ENCODE measurements around the gene SP1.
A peak's percentile ranks its signal among the peaks of the same experiment; 100 is the strongest.
"Not testable (repeated sequence)": the region's sequence is repeated elsewhere in the genome, so short reads cannot be mapped to it uniquely, and the experiment has no call there.

Gene SP1

GRCh38 chr12:53415752-53416389 is 35.9 kb downstream of the SP1 start:
- peaks cover 41% of the 10 kb centered on the region for H3K36me3 Mint-ChIP-seq
- peak overlapping the region; percentile 74 for H3K27ac Mint-ChIP-seq
- peaks cover 26% of the 10 kb centered on the region for H3K4me1 Mint-ChIP-seq
- not testable (repeated sequence) for DNase-seq (ENCODE audit: low spot score in 2 of 2); H3K4me3 Mint-ChIP-seq; ATAC-seq; H3K9me3 Mint-ChIP-seq

- Mint-ChIP-seq H3K27ac (peak overlapping the region; percentile 46), H3K4me1 (peaks cover 23% of the 10 kb centered on the region), H3K36me3 (peaks cover 26% of the 10 kb centered on the region)
- DNase-seq (ENCODE audit: low spot score in 2 of 2); H3K9me3 Mint-ChIP-seq; H3K4me3 Mint-ChIP-seq; ATAC-seq: not testable (repeated sequence)
Measured at GRCh38 chr12:53417291-53417816, 37.4 kb downstream of the SP1 start.

- ATAC-seq: no peak
- no peaks in the 10 kb centered on the region for H3K9me3 Mint-ChIP-seq
- H3K4me3 Mint-ChIP-seq: no peak overlapping the region
- DNase-seq (ENCODE audit: low spot score in 2 of 2): no peak
- peaks cover 18% of the 10 kb centered on the region for H3K36me3 Mint-ChIP-seq
- H3K4me1 Mint-ChIP-seq: peaks cover 17% of the 10 kb centered on the region
- no peak overlapping the region for H3K27ac Mint-ChIP-seq
Measured at GRCh38 chr12:53418221-53418620, 38.2 kb downstream of the SP1 start.

DNA sequence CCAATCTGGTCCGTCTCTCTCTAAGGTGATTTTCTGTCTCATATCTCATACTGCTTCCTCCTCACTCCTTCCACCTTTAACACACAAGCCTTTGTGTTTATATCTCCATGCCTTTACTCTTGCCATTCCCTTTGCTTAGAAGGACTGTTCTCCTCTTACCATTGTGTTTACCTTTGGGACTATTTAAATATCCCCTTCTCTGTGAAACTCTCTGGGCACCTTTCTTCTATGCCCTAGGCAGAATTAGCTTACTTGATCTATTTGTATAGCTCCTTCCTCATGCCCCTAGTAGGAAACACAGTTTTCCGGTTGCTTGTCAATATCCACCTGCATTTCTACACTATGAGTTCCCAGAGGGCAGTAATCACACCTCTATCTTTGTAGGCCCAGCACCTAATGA is 39.8 kb downstream of the SP1 start:
- H3K9me3 Mint-ChIP-seq: no peaks in the 10 kb centered on the region

GRCh38 chr12:53422247-53422646 is 42.3 kb downstream of the SP1 start:
- peaks cover 17% of the 10 kb centered on the region for H3K4me1 Mint-ChIP-seq
- H3K9me3 Mint-ChIP-seq; H3K36me3 Mint-ChIP-seq; DNase-seq (ENCODE audit: low spot score in 2 of 2); ATAC-seq; H3K4me3 Mint-ChIP-seq; H3K27ac Mint-ChIP-seq: not testable (repeated sequence)

More for the DNA sequence above, 39.8 kb downstream of the SP1 start:
- DNase-seq (ENCODE audit: low spot score in 2 of 2): no peak
- ATAC-seq: no peak
- peaks cover 6% of the 10 kb centered on the region for H3K36me3 Mint-ChIP-seq
- H3K27ac Mint-ChIP-seq: no peak overlapping the region
- no peak overlapping the region for H3K4me3 Mint-ChIP-seq
- peaks cover 17% of the 10 kb centered on the region for H3K4me1 Mint-ChIP-seq

DNA sequence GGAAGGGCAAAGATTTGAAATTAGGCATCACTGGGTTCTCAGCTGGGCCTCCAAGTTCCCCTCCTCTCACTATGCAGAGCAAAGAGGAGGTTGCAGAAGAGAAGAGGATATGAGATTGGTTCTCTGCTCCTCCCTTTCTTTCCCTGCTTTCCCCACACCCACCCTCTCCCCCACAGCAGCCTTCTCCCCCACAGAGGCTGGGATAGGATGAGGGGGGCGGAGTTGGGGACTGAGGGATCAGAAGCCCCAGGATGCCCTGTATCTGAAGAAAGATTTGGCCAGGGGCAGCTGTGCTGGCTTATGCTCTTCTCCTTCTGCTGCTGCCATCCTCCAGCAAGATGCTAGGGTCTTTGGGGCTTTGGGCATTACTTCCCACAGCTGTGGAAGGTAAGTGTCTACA is 43.6 kb downstream of the SP1 start, which contains the start of gene AMHR2:
Gene AMHR2, plus strand, starts transcription at position 259 of the 400 bp plus-strand sequence. Its CDS starts 80 bp downstream, at position 339.
- H3K36me3 Mint-ChIP-seq: no peaks in the 10 kb centered on the region
- H3K4me1 Mint-ChIP-seq: peaks cover 22% of the 10 kb centered on the region
- H3K9me3 Mint-ChIP-seq: no peaks in the 10 kb centered on the region
- no peak for DNase-seq (ENCODE audit: low spot score in 2 of 2)
- ATAC-seq: no peak
- H3K4me3 Mint-ChIP-seq: no peak within 1 kb of the TSS
- peak within 1 kb of the TSS; percentile 50 for H3K27ac Mint-ChIP-seq

DNA sequence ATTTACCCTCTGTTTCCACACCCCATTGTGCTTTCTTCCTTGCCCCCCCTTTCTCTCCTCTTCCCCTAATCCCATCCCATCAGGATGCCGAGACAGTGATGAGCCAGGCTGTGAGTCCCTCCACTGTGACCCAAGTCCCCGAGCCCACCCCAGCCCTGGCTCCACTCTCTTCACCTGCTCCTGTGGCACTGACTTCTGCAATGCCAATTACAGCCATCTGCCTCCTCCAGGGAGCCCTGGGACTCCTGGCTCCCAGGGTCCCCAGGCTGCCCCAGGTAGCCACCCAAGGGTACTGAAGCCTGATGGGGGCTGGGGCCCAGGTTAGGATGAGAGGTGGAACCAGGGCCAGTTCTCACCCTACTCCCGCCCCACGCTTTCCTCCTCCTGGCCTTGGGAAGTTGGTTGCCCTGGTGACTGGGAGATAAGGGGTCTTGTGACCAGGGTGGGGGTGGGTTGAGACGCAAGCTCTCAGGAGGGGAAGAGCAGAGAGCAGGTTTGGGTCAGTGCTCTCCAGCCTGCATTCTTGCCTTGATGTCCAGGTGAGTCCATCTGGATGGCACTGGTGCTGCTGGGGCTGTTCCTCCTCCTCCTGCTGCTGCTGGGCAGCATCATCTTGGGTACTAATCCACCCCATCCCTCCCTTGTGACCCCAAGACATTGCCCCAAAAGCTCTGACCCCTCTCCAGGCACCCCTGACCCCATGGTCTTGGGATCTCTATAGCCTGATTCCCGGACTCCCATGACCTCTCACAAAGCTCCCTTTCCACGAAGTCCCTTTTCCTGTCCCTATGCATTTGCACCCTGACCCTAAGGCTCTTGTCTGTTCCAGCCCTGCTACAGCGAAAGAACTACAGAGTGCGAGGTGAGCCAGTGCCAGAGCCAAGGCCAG is 44.9 kb downstream of the SP1 start:
- Mint-ChIP-seq H3K4me1 (peaks cover 21% of the 10 kb centered on the region), H3K4me3 (no peak overlapping the region), H3K36me3 (no peaks in the 10 kb centered on the region), H3K9me3 (no peaks in the 10 kb centered on the region), H3K27ac (peak overlapping the region; percentile 10)
- DNase-seq (ENCODE audit: low spot score in 2 of 2) (no peak), ATAC-seq (no peak)

- Mint-ChIP-seq H3K27ac (no peak overlapping the region), H3K4me3 (no peak overlapping the region), H3K4me1 (peaks cover 21% of the 10 kb centered on the region), H3K9me3 (no peaks in the 10 kb centered on the region), H3K36me3 (no peaks in the 10 kb centered on the region)
- ATAC-seq: no peak
- DNase-seq (ENCODE audit: low spot score in 2 of 2): no peak
Measured at GRCh38 chr12:53425515-53426150, 45.7 kb downstream of the SP1 start.

- Mint-ChIP-seq H3K4me3 (no peak overlapping the region), H3K9me3 (no peaks in the 10 kb centered on the region)
Measured at GRCh38 chr12:53427905-53428594, 48.1 kb downstream of the SP1 start.

GRCh38 chr12:53428741-53429140 is 48.8 kb downstream of the SP1 start:
- no peak overlapping the region for H3K4me3 Mint-ChIP-seq
- DNase-seq (ENCODE audit: low spot score in 2 of 2): no peak
- H3K4me1 Mint-ChIP-seq: peaks cover 14% of the 10 kb centered on the region
- no peak overlapping the region for H3K27ac Mint-ChIP-seq
- no peaks in the 10 kb centered on the region for H3K36me3 Mint-ChIP-seq
- no peak for ATAC-seq
- no peaks in the 10 kb centered on the region for H3K9me3 Mint-ChIP-seq

More at GRCh38 chr12:53427905-53428594, 48.1 kb downstream of the SP1 start:
- Mint-ChIP-seq H3K36me3 (no peaks in the 10 kb centered on the region), H3K27ac (peak overlapping the region; percentile 0), H3K4me1 (peaks cover 14% of the 10 kb centered on the region)
- peak; percentile 100 for ATAC-seq
- DNase-seq (ENCODE audit: low spot score in 2 of 2): no peak

DNA sequence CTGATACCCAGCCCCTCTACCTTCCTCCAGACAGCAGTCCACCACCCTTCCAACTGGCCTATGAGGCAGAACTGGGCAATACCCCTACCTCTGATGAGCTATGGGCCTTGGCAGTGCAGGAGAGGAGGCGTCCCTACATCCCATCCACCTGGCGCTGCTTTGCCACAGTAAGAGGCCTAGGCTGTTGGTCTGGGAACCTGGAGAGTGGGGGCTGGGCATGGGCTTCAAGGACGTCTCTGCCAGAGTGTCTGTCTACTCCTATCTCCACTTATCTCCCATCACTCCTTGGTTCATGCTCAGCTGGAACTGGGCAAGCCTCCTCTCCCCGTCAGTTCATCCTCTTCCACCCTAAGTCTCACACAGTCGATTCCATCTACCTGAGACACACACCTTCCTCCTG is 50.1 kb downstream of the SP1 start:
- ATAC-seq (no peak), DNase-seq (ENCODE audit: low spot score in 2 of 2) (no peak)
- Mint-ChIP-seq H3K9me3 (no peaks in the 10 kb centered on the region), H3K4me1 (peaks cover 14% of the 10 kb centered on the region), H3K36me3 (no peaks in the 10 kb centered on the region), H3K27ac (peak overlapping the region; percentile 20), H3K4me3 (no peak overlapping the region)

DNA sequence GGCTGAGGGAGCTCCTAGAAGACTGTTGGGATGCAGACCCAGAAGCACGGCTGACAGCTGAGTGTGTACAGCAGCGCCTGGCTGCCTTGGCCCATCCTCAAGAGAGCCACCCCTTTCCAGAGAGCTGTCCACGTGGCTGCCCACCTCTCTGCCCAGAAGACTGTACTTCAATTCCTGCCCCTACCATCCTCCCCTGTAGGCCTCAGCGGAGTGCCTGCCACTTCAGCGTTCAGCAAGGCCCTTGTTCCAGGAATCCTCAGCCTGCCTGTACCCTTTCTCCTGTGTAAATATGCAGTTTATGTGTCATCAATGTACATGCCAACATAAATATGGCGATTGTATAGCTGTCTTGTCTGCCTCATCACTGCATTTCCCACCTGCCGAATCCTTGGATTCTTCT is 51.2 kb downstream of the SP1 start:
- ATAC-seq (no peak), DNase-seq (ENCODE audit: low spot score in 2 of 2) (no peak)
- Mint-ChIP-seq H3K4me1 (peaks cover 14% of the 10 kb centered on the region), H3K27ac (no peak overlapping the region), H3K9me3 (no peaks in the 10 kb centered on the region), H3K4me3 (no peak overlapping the region), H3K36me3 (no peaks in the 10 kb centered on the region)

DNA sequence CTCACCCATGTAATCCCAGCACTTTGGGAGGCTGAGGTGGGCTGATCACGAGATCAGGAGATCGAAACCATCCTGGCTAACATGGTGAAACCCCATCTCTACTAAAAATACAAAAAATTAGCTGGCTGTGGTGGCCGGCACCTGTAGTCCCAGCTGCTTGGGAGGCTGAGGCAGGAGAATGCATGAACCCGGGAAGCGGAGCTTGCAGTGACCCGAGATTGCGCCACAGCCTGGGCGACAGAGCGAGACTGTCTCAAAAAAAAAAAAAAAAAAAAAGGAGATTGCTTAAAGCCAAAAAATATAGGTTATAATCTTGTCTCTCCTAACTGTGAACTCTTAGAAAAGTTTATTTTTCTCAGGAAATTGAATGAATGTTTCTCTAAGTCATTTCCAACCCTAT is 55.4 kb downstream of the SP1 start:
- H3K36me3 Mint-ChIP-seq; H3K27ac Mint-ChIP-seq; H3K4me1 Mint-ChIP-seq; H3K4me3 Mint-ChIP-seq; H3K9me3 Mint-ChIP-seq; ATAC-seq; DNase-seq (ENCODE audit: low spot score in 2 of 2): not testable (repeated sequence)

DNA sequence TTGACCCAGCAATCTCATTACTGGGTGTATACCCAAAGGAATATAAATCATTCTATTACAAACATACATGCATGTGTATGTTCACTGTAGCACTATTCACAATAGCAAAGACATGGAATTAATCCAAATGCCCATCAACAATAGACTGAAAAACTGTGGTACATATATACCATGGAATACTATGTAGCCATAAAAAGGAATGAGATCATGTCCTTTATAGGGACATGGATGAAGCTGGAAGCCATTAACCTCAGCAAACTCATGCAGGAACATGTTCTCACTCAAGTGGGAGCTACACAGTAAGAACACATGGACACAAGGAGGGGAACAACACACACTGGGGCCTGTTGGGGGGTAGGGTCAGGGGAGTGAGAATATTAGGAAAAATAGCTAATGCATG is 59.6 kb downstream of the SP1 start:
- not testable (repeated sequence) for H3K27ac Mint-ChIP-seq; H3K4me3 Mint-ChIP-seq; DNase-seq (ENCODE audit: low spot score in 2 of 2); ATAC-seq; H3K9me3 Mint-ChIP-seq
- Mint-ChIP-seq H3K36me3 (peaks cover 33% of the 10 kb centered on the region), H3K4me1 (peaks cover 26% of the 10 kb centered on the region)

All from stimulated activated effector memory CD8-positive, alpha-beta T cell treated with anti-CD3 and anti-CD28 coated beads, Interleukin-12 subunit alpha, Interleukin-12 subunit beta, amount 100 ng/mL, for 72 hours (primary cell).